Activated CD4-positive, CD25-positive, alpha-beta regulatory T cell treated with anti-CD3 and anti-CD28 coated beads, Interleukin-2, amount 50 U/mL, for 72 hours (primary cell): ENCODE data around the gene GJB2.
"Not testable (repeated sequence)": the region's sequence is repeated elsewhere in the genome, so short reads cannot be mapped to it uniquely, and the experiment has no call there.

Experiments
- DNase-seq: peaks from one replicate; pipeline ENCODE4 v3.0.0; 2021

The GJB2 gene

DNA sequence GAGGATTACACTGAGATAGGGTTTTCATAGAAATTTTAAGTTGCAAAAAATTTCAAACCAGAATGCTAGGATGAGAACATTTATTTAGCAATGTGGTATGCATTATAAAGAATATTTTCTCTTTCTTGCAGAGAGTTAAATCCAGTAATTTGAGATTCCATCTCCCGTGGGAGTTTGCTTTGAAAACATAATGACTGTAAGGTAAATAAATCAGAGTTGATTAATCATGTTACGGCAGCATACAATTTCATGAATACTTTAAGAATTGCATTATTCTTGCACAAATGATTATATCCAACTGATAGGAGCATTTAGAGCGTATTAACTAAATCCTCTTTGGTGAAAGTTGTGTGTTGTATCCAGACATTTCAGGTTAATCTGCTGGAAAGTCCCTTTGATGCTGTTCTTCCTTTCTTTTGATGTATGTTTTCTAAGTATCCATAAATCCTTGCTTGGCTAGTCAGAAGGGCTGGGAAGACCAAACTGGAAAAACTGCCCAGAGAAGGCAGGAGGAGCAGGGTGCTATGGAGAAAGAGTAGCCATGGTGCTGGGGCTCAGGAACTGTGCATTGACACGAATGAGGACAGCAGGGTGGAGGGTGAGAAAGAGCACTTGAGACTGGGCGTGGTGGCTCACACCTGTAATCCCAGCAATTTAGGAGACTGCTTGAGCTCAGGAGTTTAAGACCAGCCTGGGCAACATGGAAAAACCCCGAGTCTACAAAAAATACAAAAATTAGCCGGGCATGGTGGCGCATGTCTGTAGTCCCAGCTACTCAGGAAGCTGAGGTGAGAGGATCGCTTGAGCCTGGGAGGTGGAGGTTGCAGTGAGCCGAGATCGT, 27.1 kb downstream of the GJB2 start:
- no peak for DNase-seq

DNA sequence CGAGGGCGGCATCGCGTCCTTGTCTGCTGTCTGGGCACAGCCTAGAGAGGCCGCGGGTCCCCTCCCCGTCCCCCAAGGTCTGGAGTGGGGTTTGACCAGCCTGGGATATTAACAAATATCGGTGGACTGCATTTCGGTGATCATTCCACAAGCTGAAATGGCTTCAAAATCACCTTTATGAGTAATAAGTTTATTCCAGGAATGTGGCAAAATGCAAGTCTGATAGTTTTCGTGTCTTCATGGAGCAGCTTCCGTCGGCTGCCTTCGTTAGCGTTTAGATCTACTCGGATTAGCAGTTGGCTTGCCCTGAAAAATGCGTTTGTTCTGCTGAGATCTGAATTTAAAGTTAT, 30.8 kb downstream of the GJB2 start:
- DNase-seq: no peak

DNA sequence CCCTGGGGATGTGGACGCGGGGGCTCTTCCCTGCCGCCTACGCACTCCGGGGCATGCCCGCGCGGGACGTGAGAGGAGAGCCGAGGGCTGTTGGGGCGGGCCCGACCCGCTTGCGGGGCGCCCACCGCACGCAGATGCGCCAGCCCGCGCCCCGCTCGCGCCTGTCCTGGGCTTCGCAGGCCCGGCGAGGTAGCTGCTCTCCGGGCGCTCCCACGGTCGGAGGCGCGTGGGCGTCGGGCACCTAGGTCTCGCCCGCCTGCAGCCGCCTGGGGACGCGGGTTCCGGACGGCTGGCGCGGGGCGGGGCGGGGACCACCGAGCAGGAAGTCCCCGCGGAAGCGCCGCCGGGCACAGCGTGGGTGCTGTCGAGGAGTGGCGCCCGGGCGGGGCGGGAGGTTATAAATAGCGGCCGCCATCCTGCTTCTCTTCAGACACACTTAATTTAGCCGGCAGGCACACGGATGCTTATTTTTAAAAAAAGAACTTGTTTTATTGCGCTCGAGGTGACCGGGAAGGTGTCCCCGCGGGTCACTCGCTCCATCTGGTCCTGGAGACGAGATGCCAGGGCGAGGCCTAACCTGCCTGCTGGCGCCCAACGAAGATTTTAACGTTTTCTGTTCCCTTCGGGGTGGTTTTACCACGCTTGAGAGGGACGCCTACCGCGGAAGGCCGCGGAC, 31.3 kb downstream of the GJB2 start:
- DNase-seq: peak; percentile 51

DNA sequence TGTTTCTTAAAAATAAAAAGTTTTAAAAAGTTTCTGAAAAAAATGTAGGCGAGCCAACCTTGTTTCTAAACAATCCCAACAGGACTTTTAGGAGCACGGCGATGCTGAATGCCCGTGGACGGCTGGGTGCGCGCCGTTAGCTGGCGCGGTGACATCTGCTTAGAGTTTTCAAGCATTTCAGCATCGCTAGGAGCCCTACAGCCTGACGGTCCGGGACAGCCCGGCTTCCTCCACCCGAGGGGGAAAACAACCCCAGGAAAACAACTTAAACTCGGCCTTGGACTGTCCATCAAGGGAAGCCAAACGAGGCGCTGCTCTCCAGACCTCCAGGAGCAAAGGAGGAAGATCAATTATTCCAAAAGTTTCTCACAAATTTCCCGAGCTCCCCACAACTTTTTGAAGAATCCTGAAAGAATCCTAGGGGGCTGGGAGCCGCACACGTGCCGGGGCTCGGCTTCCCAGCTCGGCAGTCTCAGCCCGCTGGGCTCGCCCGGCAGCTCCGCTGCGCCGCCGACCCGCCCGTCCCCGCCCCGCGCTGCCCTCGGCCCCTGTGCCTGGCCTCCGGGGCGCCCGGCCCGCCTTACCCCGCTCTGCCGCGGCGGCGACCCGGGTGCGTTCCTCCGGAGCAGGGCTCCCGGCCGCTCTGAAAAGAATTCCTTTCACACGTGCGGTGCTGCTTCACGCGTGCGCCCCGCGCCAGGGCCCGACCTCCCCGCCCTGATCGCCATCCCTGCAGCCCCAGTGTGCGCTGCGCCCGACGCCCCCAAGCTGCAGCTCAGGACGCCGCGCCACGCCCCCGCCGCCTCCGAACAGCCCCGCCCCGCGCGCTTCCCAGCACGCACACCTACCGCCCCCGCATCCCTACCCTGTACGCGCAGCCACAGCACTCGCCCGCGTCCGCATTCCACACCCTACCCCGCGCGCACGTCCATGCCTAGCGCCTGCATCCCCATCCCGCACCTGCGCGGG, 32.1 kb downstream of the GJB2 start, which contains the start of gene GJA3:
TSS of gene GJA3 (minus strand) at position 747 of the 969 bp plus-strand sequence. CDS start 17,764 bp downstream, outside the sequence.
- peak; percentile 47 for DNase-seq

DNA sequence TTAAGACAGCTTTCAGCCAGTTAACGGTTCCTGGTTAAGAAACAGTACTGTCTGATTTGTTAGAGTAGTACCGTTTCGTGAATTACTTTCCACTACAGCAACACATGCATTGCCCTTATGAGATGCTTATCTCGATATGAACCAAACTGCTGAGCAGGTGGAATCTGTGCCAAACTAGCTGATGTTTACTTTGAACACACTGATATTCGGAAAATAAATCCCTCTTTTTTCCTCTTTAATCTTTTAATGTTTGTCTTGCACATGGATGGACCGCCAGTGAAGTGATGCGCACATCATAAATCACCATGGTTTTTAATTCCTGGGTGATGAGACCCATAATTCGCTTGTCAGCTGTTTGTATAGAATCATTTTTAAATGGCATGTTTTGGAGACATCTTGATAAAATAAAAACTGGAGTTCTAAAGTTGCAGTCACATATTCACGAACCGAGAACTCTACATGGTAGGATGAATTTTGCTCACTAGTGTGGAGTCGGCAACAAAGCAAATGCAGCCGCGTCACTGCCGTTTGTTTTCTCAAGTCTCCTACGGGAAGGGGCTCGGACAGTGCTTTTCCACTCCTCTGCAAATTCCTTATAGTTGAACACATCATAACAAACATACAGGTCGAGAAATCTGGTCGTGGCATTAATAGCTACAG, 33.0 kb downstream of the GJB2 start:
- DNase-seq: no peak

DNA sequence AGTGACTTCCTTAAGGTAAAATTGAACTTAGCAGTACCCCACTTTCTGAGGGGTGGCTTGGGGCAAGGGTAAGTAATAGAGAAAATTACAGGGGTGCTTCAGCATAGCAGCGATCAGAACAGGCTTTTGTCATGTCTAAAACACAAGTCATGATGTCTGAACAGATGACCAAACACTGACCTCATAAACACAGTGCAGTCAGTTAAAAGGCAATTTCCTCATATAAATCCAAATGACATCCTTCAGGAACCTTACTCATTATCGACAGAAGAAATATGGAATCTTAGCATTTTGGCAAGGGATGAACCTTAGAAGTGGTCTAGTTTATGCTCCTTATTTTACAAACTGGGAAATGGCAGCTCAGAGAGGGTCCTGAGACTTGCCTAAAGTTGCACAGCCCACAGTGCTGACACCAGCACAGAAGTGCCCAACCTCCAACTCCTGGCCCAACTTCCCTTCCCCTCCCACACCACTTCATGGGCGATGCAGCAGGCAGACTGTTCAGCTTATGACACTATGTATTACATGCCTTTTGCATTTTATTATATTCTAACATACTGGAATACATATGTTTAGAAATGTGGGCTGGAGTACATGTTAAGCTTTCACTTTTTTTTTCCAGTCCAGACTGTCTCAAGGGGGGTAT, 35.5 kb downstream of the GJB2 start:
- DNase-seq: no peak

DNA sequence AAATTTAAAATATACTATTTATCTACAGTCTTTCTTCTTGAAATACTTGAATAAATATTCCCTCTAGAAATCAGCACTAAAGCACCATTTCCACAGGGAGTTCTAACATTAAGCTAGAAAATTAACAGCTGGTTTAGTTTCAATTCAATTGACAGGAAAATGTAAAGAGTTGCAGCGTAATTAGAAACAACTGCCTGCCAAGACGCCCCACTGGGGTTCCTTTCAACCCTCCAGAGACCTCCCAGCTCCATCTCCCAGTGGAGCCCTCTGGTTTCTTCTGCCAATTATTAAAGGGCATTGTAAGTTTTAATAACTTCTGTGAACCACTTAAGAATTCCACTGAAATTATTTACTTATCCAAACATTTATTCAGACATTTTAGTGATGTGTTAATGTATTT, 36.0 kb downstream of the GJB2 start:
- no peak for DNase-seq

DNA sequence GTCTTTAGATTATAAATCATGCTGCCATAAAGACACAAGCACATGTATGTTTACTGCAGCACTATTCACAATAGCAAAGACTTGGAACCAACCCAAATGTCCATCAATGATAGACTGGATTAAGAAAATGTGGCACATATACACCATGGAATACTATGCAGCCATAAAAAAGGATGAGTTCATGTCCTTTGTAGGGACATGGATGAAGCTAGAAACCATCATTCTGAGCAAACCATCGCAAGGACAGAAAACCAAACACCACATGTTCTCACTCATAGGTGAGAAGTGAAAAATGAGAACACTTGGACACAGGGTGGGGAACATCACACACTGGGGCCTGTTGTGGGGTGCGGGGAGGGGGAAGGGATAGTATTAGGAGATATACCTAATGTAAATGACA, 39.4 kb downstream of the GJB2 start:
- not testable (repeated sequence) for DNase-seq

DNA sequence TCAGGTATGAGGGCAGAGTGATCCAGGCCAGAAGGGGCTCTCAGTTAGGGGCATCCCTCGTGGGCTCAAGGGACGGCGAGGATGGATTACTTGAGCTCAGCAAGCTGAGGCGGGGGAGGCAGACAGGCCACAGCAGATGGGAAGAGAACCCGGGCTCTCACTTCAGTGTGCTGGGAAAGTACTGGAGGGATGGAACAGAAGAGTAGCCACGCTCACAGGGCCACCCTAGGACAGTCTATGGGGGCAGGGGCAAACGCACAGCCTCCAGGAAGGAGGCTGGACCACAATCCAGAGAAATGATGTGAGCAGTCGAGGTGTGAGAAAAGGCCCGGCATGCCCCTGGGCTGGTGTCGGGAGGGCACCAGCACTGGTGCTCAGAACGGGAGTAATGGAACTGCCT, 41.1 kb downstream of the GJB2 start:
- DNase-seq: no peak

DNA sequence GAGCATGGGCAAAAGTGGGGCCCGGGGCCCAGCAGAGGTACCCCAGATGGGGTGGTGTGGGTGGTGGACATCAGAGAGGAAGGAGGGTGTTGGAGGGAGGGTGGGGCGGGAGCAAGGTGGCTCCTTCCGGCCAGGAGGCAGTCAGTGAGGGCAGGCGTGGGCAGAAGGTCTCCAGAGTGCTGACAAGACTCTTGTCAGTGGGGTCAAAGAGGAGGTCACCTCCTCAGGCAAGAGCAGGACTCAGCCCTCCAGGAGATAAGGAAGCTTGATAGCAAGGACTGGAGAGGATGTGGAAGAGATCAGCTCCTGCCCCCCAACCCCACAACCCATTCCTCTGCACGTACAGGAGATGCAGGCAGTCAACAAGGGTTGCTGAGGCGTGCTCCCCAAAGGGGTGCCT, 41.7 kb downstream of the GJB2 start:
- no peak for DNase-seq

DNA sequence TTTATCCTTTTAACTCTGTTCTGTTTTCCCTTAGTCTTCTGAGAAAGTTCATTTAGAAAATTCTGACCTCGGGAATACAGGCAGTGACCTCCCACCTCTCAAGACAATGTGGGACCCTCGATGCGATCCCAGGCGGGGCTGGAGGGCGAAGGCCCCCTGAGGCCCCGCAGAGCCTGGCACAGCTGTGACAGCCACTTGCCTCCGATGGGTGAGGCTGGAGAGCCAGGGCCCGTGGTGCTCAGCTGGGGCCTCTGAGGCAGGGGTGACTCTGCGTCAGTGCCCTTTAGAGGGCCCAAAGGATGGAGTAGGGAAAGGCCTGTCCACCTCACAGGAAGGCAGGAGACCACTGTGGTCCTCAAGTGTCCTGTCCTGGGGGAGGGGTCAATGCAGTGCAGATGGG, 42.2 kb downstream of the GJB2 start:
- DNase-seq: no peak

DNA sequence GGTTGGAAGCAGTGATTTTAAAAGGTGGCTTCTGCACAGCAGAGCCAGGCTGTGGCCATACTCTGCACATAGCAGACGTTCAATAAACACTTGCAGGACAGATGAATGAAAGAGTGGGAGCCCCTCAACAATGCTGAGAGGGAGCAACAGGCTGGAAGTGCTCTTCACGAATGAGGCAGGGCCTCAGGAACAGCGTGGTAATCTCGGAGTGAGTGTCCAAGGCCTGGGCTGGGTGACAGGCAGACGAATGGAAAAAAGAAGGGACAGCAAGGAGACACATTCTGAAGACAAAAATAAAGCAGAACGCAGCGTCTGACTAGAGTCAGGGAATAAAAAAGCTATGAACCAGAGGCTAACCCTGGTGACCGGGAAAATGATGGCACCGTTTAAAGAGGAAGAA, 43.0 kb downstream of the GJB2 start:
- no peak for DNase-seq

DNA sequence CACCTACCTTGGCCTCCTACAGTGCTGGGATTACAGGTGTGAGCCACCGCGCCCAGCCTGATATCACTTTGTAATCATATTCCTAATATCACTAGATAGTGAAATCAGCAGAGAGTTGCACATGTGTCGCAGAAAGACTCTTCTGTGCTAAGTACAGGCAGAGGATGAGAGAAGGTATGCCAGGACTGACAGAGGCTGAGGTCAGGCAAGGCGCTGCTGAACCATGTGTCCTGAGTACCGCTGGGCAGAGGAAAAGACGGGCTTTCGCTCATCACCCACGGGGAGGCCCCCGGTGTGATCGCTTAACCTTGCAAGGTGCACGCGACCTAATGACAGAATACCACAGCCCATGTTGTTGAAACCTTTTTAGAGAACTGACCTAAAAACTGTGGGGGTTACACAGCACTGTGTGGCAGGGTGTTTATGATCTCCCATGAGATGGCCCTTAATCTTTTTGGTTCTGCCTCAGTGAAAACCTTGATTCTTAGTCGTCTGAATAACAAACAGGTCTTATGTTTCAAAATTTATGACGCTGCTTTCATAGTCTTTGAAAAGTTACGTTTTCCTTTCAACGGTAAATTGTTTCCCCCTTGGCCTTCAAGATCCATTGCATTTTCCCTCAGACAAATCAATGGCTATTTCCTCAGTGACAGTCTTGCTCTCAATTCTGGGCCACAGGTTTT, 44.1 kb downstream of the GJB2 start:
- DNase-seq: no peak

DNA sequence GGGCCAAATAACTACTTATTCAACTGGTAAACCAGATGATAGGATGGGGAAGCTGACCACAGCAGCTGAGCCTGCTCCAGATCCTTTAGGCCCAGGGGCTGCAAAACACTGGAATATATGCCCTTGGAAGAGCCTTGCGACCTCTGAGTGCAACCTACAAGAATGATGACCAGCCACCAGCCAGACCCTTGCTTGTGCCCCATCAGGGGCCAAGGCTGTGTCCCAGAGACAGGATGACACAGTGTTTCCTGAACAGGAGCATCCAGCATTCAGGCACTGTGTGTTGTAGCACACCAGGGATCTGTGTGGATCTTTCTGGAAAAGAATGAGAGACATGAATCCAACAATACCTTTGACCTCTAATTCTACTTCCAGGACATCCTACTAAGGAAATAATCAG, 46.4 kb downstream of the GJB2 start:
- no peak for DNase-seq

DNA sequence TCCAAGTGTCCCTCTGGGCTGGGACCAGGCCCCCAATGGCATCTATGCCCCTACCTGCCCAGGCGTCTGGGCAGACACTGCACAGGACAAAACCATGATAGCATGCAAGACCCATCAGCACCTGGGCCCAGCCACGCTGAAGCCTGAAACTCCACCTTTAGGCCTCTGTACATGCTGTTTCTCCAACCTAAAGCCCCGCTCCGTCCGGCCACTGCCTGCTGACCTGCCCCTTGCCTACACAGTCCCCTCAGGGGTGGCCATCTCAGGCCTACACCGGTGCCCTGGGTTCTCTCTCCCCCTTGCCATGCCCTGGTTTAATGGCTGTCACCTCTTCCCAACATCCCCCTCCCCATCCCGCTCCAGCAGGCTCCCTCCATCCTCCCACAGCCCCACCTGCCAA, 47.2 kb downstream of the GJB2 start:
- no peak for DNase-seq

DNA sequence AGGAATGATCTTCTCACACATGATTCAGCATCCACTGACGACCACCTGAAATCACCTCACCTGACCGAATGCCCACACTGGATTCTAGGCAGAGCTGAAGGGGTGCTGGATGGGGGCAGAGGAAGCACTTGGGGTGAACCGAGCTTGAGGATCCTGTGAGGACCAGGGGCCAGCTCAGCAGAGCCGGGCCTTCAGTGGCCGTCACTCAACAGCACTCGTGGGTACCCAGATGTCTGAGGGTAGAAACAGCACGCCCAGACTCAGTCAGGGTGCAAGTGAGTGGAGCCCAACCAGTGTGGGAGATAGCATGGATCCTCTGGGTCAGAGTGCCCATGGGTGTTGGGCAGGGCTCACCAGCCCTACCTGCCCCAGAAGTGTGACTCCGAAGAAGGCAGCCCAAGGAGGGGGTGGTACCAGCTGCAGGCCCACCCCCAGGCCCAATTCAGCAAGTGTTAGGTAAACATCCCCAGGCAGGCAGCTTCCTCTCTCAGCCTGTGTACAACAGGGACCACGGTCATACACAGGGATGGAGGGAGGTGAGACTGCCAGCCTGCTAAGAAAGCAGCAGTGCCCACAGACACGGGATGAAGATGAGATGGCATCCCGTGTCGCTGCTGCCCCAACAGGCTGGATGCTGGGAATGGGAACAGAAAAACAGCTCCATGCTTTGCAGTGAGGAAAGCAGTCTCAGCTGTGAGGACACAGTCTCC, 48.4 kb downstream of the GJB2 start:
- no peak for DNase-seq

DNA sequence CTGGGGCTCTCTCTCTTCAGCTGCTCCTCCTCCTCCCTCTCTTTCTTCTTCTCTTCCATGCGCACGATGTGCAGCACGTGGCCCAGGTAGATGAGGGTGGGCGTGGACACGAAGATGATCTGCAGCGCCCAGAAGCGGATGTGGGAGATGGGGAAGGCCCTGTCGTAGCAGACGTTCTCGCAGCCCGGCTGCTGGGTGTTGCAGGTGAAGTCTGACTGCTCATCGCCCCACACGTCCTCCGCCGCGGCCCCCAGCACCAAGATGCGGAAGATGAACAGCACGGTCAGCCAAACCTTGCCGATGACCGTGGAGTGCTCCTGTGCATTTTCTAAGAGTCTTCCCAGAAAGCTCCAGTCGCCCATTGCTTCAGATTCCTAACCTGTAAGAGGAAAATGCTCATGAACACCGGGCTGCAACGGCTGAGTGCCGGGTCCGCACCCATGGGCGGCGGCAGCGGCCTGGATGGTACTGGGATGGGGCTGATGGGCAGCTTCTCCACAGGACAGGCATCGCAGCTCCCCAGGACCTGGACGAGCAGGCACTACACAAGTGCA, 49.7 kb downstream of the GJB2 start:
- no peak for DNase-seq

DNA sequence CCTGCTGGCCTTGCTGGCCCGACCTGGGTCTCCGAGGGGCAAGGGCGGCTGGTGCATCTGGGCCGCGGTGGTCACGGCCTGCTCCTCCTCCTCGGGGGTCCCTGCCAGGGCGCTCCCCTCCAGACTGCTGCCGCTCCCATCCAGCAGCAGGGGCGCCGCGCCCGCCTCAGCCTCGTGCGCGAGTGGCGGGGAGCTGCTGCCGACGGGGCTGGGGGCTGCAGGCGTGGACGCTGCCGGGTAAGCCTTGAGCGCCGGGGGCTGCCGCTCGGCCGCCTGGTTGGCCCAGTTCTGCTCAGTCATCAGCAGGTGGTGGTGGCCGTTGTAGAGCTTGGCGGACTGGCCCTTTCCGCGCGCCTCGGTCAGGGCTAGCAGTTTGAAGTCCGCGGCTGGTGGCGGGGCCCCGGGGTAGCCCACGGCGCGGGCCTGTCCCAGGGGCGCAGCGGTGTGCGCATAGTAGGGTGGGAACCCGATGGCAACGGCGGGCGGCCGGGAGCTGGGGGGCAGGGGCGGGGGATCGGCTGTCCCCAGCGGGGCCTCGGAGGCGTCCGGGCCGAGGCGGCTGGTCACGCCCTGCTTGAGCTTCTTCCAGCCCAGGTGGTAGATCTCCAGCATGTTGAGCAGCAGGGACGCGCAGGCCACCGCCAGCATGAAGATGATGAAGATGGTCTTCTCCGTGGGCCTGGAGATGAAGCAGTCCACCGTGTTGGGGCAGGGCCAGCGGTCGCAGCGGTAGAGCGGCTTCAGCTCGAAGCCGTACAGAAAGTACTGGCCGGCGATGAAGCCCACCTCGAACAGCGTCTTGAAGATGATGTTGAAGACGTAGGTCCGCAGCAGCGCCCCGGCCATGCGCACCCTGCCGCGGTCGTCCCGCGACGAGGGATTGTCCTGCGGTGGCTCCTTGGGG, 50.5 kb downstream of the GJB2 start:
- no peak for DNase-seq

DNA sequence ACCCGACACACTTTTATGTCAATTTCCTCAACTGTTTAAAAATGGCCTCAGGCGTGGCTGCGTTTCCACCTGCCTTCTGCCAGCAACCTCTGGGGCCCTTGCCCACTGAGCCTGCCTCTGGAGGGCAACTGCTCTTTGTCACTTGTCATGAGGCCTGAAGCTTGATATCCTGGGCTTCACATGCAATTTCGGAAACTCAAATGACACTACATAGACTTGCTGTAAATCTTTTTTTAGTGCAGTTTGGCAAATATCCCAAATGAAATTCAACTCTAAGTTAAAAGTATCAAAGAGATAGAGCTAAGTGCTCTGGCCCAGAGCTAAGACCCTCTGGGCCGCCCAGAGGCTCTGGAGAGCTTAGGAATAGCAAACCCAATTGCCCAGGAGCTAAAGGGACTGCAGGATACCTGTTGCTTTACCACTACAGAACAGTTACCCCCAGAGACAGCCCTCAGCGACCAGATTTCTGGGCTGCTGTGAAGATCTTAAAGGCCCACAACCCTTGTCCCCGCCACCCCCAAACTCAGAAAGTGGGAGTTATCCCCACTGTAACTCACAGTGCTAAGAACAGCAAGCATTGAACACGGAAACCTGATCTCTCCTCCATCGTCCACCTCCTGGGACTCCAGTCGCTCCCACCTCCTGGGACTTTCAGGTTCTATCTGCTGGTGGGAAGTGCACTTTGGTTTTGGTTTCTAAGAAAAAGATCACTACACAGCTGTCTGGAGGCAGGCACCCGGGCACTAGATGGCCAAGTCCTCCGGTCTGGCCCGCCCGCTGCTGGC, 51.3 kb downstream of the GJB2 start:
- DNase-seq: no peak
